ENCODE results near the gene GLT8D2. TPM values are rescaled to one million over a fixed set of nuclear protein-coding genes. Genes with fewer than 3 reads are reported as not detected.
A peak's percentile ranks its signal among the peaks of the same experiment; 100 is the strongest.

Gene GLT8D2
- total and polyA plus RNA-seq, 2 experiments from 2014 or later: 4.2 to 8.5 TPM

GRCh38 chr12:104050436-104050835, 449 bp upstream of the GLT8D2 start:
- no peaks in the 10 kb centered on the region for H3K9me2 ChIP-seq (ENCODE audit: insufficient read depth)
- peaks cover 24% of the 10 kb centered on the region for H3K27me3 ChIP-seq (ENCODE audit: insufficient read depth)
- no peak overlapping the region for H3K27ac ChIP-seq (ENCODE audit: low read depth)
- peak overlapping the region; percentile 99; the same call in 1 of the 2 replicates for H2AFZ ChIP-seq
- no peaks in the 10 kb centered on the region for H3K9me3 Mint-ChIP-seq
- peaks cover 23% of the 10 kb centered on the region for H3K4me1 ChIP-seq (ENCODE audit: insufficient read depth)
- DNase-seq (ENCODE audit: low spot score): peak; percentile 18
- peaks cover 5% of the 10 kb centered on the region; the same call in 1 of the 2 replicates for H3F3A ChIP-seq (replicated peaks; ENCODE audit: low read depth)
- peaks cover 20% of the 10 kb centered on the region for H3K4me1 Mint-ChIP-seq
- no peaks in the 10 kb centered on the region for H3K79me2 ChIP-seq (replicated peaks; ENCODE audit: insufficient read depth)
- H3K27me3 Mint-ChIP-seq (ENCODE audit: insufficient read depth, low read depth, poor library complexity): peaks cover 15% of the 10 kb centered on the region
- peak overlapping the region; percentile 81 for H3K4me3 Mint-ChIP-seq
- no peak overlapping the region for H3K27ac Mint-ChIP-seq
- H4K20me1 ChIP-seq (replicated peaks; ENCODE audit: insufficient read depth): no peaks in the 10 kb centered on the region
- no peaks in the 10 kb centered on the region for H3K36me3 Mint-ChIP-seq (ENCODE audit: low read depth)
- H3K4me2 ChIP-seq: peak overlapping the region; percentile 82
- no peak for TF ChIP-seq ZNF114 (CRISPR knock-in tag; IDR thresholded peaks at IDR 0.05)
- TF ChIP-seq ETS1 (IDR thresholded peaks at IDR 0.05): no peak
- TF ChIP-seq JUNB (IDR thresholded peaks at IDR 0.05; ENCODE audit: unreplicated experiment): no peak
- TF ChIP-seq POLR2AphosphoS5 (IDR thresholded peaks at IDR 0.05; ENCODE audit: low read depth): no peak
- TF ChIP-seq NANOG (IDR thresholded peaks at IDR 0.05; ENCODE audit: borderline replicate concordance): no peak
- TF ChIP-seq ZNF331 (CRISPR knock-in tag; IDR thresholded peaks at IDR 0.05; ENCODE audit: low read depth): no peak
- no peak for TF ChIP-seq CREB1 (CRISPR knock-in tag; IDR thresholded peaks at IDR 0.05; ENCODE audit: low read depth)
- no peak for TF ChIP-seq STAT1 (IDR thresholded peaks at IDR 0.05; ENCODE audit: unreplicated experiment)
- no peak for TF ChIP-seq EZH2phosphoT487 (IDR thresholded peaks at IDR 0.05; ENCODE audit: unreplicated experiment)
- peak overlapping the region; percentile 59 for H3K4me3 ChIP-seq
- H3K36me3 ChIP-seq (ENCODE audit: insufficient read depth): no peaks in the 10 kb centered on the region
- peak; percentile 38 for ATAC-seq

DNA sequence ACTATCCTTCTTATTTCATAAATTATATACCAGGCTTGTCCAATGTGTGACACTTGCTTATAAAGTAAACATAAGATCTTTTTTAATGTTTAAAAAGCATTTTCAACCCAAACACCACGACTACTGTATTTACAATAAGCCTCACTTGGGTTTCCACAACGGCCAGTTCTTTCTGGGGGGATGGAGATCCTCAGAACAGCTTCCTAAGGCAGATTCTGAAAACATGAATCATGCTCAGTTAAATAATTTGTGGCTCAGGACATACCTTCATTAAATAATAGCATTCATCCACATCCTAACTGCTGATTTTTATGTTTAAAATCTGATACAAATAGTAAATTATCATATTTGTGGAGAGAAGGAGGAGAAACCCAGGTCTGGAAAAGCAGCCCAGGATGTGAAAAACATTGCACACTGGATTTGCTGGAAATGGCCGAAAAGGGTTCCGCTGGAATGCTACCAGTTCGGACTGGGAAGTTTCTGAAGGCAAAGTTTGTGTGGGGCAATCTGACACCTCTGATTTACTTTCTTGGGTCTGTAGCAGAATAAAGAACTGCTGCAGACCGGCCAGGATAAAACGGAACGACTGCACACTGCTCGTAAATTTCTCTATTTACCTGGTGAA, 597 bp downstream of the GLT8D2 start:
- Histone ChIP-seq H3F3A (replicated peaks; ENCODE audit: low read depth) (peaks cover 5% of the 10 kb centered on the region; the same call in 1 of the 2 replicates), H3K27ac (ENCODE audit: low read depth) (no peak overlapping the region), H4K20me1 (replicated peaks; ENCODE audit: insufficient read depth) (no peaks in the 10 kb centered on the region), H3K4me1 (ENCODE audit: insufficient read depth) (peaks cover 14% of the 10 kb centered on the region), H3K27me3 (ENCODE audit: insufficient read depth) (peaks cover 24% of the 10 kb centered on the region), H3K79me2 (replicated peaks; ENCODE audit: insufficient read depth) (no peaks in the 10 kb centered on the region), H3K4me2 (peak overlapping the region; percentile 82), H2AFZ (peak overlapping the region; percentile 94), H3K4me3 (peak overlapping the region; percentile 59), H3K9me2 (ENCODE audit: insufficient read depth) (no peaks in the 10 kb centered on the region), H3K36me3 (ENCODE audit: insufficient read depth) (no peaks in the 10 kb centered on the region)
- ATAC-seq (no peak), DNase-seq (ENCODE audit: low spot score) (no peak)
- Mint-ChIP-seq H3K36me3 (ENCODE audit: low read depth) (no peaks in the 10 kb centered on the region; the same call in 2 of the 3 replicates), H3K27me3 (ENCODE audit: insufficient read depth, low read depth, poor library complexity) (peaks cover 16% of the 10 kb centered on the region), H3K9me3 (no peaks in the 10 kb centered on the region), H3K4me1 (peaks cover 10% of the 10 kb centered on the region; the same call in 2 of the 3 replicates), H3K27ac (peak overlapping the region; percentile 72), H3K4me3 (peak overlapping the region; percentile 81)
- TF ChIP-seq STAT1 (IDR thresholded peaks at IDR 0.05; ENCODE audit: unreplicated experiment) (no peak), REST (IDR thresholded peaks at IDR 0.05; ENCODE audit: unreplicated experiment) (no peak), EZH2phosphoT487 (IDR thresholded peaks at IDR 0.05; ENCODE audit: unreplicated experiment) (no peak), ZNF331 (CRISPR knock-in tag; IDR thresholded peaks at IDR 0.05; ENCODE audit: low read depth) (no peak), JUNB (IDR thresholded peaks at IDR 0.05; ENCODE audit: unreplicated experiment) (no peak), NANOG (IDR thresholded peaks at IDR 0.05; ENCODE audit: borderline replicate concordance) (no peak), ETS1 (IDR thresholded peaks at IDR 0.05) (no peak), POLR2AphosphoS5 (IDR thresholded peaks at IDR 0.05; ENCODE audit: low read depth) (no peak)
